ENCODE results near the gene SLC35G3.
"Not testable (repeated sequence)": the region's sequence is repeated elsewhere in the genome, so short reads cannot be mapped to it uniquely, and the experiment has no call there.

Gene SLC35G3

GRCh38 chr17:35194001-35194400 lies at the start of gene SLC35G3:
Gene SLC35G3 (minus strand): TSS chr17:35194393. CDS start chr17:35194307, 86 bp downstream.
- not testable (repeated sequence) for FAIRE-seq

GRCh38 chr17:35243561-35244340 lies 49.6 kb upstream of the SLC35G3 start:
- peak; percentile 79 for FAIRE-seq

GRCh38 chr17:35242805-35243560 lies 48.8 kb upstream of the SLC35G3 start, which contains the start of gene SLFN5:
Gene SLFN5 (plus strand): TSS chr17:35243072. CDS start chr17:35258691, 15,619 bp downstream.
- peak; percentile 86 for FAIRE-seq

GRCh38 chr17:35242158-35242804 lies 48.1 kb upstream of the SLC35G3 start:
- no peak for FAIRE-seq

- no peak for FAIRE-seq
Observed at GRCh38 chr17:35241520-35241919, 47.3 kb upstream of the SLC35G3 start.

GRCh38 chr17:35240861-35241260 lies 46.7 kb upstream of the SLC35G3 start:
- no peak for FAIRE-seq

- FAIRE-seq, result no peak
Observed at GRCh38 chr17:35239823-35240222, 45.6 kb upstream of the SLC35G3 start.

GRCh38 chr17:35238821-35239220 lies 44.6 kb upstream of the SLC35G3 start:
- no peak for FAIRE-seq

- no peak for FAIRE-seq
Observed at GRCh38 chr17:35236821-35237220, 42.6 kb upstream of the SLC35G3 start.

GRCh38 chr17:35235917-35236316 lies 41.7 kb upstream of the SLC35G3 start:
- no peak for FAIRE-seq

- FAIRE-seq, result no peak
Observed at GRCh38 chr17:35235289-35235688, 41.1 kb upstream of the SLC35G3 start.

- FAIRE-seq, result not testable (repeated sequence)
Observed at GRCh38 chr17:35234315-35234714, 40.1 kb upstream of the SLC35G3 start.

- no peak for FAIRE-seq
Observed at GRCh38 chr17:35229638-35230037, 35.4 kb upstream of the SLC35G3 start.

- no peak for FAIRE-seq
Observed at GRCh38 chr17:35227546-35227945, 33.4 kb upstream of the SLC35G3 start.

- FAIRE-seq, result no peak
Observed at GRCh38 chr17:35224436-35224835, 30.2 kb upstream of the SLC35G3 start.

- FAIRE-seq, result no peak
Observed at GRCh38 chr17:35222452-35222851, 28.3 kb upstream of the SLC35G3 start.

GRCh38 chr17:35218915-35219314 lies 24.7 kb upstream of the SLC35G3 start:
- FAIRE-seq, result no peak

GRCh38 chr17:35217107-35217506 lies 22.9 kb upstream of the SLC35G3 start:
- FAIRE-seq, result no peak

- no peak for FAIRE-seq
Observed at GRCh38 chr17:35214631-35215273, 20.6 kb upstream of the SLC35G3 start.

- FAIRE-seq, result no peak
Observed at GRCh38 chr17:35214192-35214591, 20.0 kb upstream of the SLC35G3 start.

- no peak for FAIRE-seq
Observed at GRCh38 chr17:35213412-35213940, 19.3 kb upstream of the SLC35G3 start.

GRCh38 chr17:35212668-35213067 lies 18.5 kb upstream of the SLC35G3 start:
- FAIRE-seq, result no peak

- no peak for FAIRE-seq
Observed at GRCh38 chr17:35210741-35211140, 16.5 kb upstream of the SLC35G3 start.

Measured in endometrium (tissue), 2 donors.